ENCODE measurements around the gene CACNA2D4.

The CACNA2D4 gene

DNA sequence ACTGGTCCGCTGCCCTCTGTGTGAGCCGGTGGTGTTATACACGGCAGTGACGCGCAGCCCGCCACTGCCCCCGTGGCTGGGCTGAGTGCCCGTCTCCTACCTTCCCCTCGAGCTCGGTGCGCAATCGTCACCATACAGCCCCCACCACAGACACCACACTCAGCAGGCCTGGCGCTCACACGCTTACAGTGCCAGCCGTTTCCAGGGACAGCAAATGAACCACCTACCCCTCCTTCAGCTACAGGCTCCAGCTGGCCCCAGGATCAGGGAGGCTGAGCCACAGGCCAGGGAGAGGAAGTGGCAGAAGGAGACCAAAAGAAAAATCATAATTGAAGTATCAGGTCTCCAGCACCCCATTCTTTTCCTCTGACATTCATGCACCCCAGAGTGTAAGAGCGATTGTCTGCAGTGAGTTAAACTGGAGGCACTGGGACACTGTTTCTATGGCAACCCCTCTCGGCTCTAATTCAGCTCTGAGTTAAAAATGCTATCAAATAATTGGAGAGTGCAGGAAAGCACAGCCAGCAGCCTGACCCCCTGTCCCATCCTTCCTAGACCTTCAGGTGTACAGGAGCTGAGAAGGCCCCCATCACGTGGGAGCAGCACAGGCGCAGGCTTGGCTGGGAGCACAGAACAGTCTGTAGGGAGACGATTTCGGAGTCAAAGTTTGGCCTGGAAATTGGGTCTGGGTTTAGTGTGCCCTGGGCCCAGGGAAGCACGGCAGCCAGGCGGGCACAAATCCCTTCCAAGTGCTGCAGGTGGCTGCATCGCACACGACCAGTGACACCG lies 80.1 kb downstream of the CACNA2D4 start:
- no peak overlapping the region for H3K27ac ChIP-seq (ENCODE audit: low read length)
- H3F3A ChIP-seq (ENCODE audit: insufficient read depth, low read length): no peaks in the 10 kb centered on the region
- no peak overlapping the region for H3K4me3 ChIP-seq (ENCODE audit: low read length)
- no peaks in the 10 kb centered on the region for H3K79me2 ChIP-seq (ENCODE audit: low read length)
- peak overlapping the region; percentile 28; the same call in 1 of the 2 replicates for H3K4me2 ChIP-seq (ENCODE audit: low read depth, low read length)
- peaks cover 94% of the 10 kb centered on the region for H3K27me3 ChIP-seq (replicated peaks; ENCODE audit: insufficient read depth, low read length)
- H3K4me1 ChIP-seq (ENCODE audit: low read length): no peaks in the 10 kb centered on the region
- no peaks in the 10 kb centered on the region for H3K36me3 ChIP-seq (replicated peaks; ENCODE audit: insufficient read depth, low read length)
- no peaks in the 10 kb centered on the region for H3K9me2 ChIP-seq (replicated peaks; ENCODE audit: insufficient read depth, low read length)
- H4K20me1 ChIP-seq (ENCODE audit: insufficient read depth, low read length): no peaks in the 10 kb centered on the region
- no peak for DNase-seq
- TF ChIP-seq, protein P1, sequence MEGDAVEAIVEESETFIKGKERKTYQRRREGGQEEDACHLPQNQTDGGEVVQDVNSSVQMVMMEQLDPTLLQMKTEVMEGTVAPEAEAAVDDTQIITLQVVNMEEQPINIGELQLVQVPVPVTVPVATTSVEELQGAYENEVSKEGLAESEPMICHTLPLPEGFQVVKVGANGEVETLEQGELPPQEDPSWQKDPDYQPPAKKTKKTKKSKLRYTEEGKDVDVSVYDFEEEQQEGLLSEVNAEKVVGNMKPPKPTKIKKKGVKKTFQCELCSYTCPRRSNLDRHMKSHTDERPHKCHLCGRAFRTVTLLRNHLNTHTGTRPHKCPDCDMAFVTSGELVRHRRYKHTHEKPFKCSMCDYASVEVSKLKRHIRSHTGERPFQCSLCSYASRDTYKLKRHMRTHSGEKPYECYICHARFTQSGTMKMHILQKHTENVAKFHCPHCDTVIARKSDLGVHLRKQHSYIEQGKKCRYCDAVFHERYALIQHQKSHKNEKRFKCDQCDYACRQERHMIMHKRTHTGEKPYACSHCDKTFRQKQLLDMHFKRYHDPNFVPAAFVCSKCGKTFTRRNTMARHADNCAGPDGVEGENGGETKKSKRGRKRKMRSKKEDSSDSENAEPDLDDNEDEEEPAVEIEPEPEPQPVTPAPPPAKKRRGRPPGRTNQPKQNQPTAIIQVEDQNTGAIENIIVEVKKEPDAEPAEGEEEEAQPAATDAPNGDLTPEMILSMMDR (IDR thresholded peaks at IDR 0.05; ENCODE audit: low read length): no peak
- TF ChIP-seq EZH2phosphoT487 (IDR thresholded peaks at IDR 0.05; ENCODE audit: low read length): no peak
- TF ChIP-seq EZH2 (optimal IDR thresholded peaks at IDR 0.05; ENCODE audit: low read depth, low read length): no peak
- no peak overlapping the region for H3K9ac ChIP-seq (ENCODE audit: low read length)
- no peaks in the 10 kb centered on the region for H3K9me3 ChIP-seq (replicated peaks; ENCODE audit: insufficient read depth, low read length)
- H2AFZ ChIP-seq (ENCODE audit: low read length): no peak overlapping the region

DNA sequence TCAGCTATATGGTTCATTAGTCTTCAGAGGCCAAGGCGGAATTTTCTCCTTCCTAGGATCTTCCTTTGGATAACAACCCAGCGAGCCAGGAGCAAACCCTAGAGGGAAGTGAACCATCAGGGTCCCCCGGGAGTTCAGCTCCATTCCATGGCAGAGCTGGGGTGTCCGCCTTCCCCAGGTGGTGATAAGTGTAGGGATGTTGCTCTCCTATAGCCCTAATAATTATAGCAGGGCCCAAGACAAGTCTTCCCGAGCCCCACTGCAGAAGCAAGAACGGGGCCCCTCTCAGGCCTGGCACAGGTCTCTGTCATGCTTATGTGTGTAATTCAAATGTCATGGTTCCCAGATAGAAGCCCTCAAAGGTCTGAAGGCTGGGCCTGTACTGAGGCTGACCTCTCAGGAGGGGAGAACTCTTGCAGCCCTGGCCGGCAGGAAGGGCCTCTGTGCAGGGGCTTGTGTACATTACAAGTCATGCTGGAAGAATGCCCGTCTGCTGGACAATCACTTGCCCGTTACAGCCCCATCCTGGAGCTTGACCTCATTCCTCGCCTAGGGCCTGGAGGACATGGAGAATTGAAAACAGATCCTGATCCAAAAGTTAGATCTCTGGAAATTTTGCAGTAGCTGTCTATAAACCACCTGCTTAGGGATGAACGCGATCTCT lies 80.8 kb downstream of the CACNA2D4 start:
- no peaks in the 10 kb centered on the region for H3K9me2 ChIP-seq (replicated peaks; ENCODE audit: insufficient read depth, low read length)
- no peaks in the 10 kb centered on the region for H3K79me2 ChIP-seq (ENCODE audit: low read length)
- peaks cover 94% of the 10 kb centered on the region for H3K27me3 ChIP-seq (replicated peaks; ENCODE audit: insufficient read depth, low read length)
- H3K4me3 ChIP-seq (ENCODE audit: low read length): no peak overlapping the region
- H3K36me3 ChIP-seq (replicated peaks; ENCODE audit: insufficient read depth, low read length): no peaks in the 10 kb centered on the region
- H3K9ac ChIP-seq (ENCODE audit: low read length): no peak overlapping the region
- no peaks in the 10 kb centered on the region for H3K9me3 ChIP-seq (replicated peaks; ENCODE audit: insufficient read depth, low read length)
- no peaks in the 10 kb centered on the region for H3F3A ChIP-seq (ENCODE audit: insufficient read depth, low read length)
- TF ChIP-seq EZH2 (optimal IDR thresholded peaks at IDR 0.05; ENCODE audit: low read depth, low read length) (no peak), EZH2phosphoT487 (IDR thresholded peaks at IDR 0.05; ENCODE audit: low read length) (no peak)
- TF ChIP-seq, protein P1 (IDR thresholded peaks at IDR 0.05; ENCODE audit: low read length): no peak
- H2AFZ ChIP-seq (ENCODE audit: low read length): no peak overlapping the region
- H3K4me2 ChIP-seq (ENCODE audit: low read depth, low read length): no peak overlapping the region
- no peak overlapping the region for H3K27ac ChIP-seq (ENCODE audit: low read length)
- no peaks in the 10 kb centered on the region for H4K20me1 ChIP-seq (ENCODE audit: insufficient read depth, low read length)
- H3K4me1 ChIP-seq (ENCODE audit: low read length): no peaks in the 10 kb centered on the region
- DNase-seq: no peak

DNA sequence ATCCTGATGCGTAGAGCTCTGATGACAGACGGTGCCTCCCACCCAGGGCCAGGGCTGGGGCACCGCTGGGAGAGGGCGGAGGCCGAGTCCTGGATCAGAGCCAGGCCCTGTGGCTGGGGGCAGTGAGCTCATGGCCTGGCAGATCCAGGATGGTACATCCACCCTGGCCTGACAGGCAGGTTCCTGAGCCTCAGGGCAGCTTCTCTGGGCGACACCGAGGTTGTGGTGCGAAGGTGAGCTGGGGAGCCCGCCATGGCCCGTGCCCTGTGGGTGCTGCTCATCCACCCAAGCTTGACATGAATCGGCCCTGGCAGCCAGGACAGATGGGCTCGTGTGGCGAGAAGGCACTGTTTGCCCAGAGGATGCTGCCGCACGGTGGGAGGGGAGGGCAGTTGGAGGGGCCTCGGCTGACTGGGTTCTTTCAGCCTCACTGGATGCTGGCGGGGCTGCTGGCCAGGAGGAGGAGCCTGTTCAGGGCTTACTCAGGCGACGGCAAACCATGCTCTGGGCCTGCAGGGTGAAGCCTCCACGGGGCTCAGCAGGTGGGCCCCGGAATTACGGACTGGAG lies 81.5 kb downstream of the CACNA2D4 start:
- H3K9ac ChIP-seq (ENCODE audit: low read length): no peak overlapping the region
- no peaks in the 10 kb centered on the region for H4K20me1 ChIP-seq (ENCODE audit: insufficient read depth, low read length)
- no peak overlapping the region for H3K4me2 ChIP-seq (ENCODE audit: low read depth, low read length)
- H3K27ac ChIP-seq (ENCODE audit: low read length): no peak overlapping the region
- no peaks in the 10 kb centered on the region for H3K36me3 ChIP-seq (replicated peaks; ENCODE audit: insufficient read depth, low read length)
- no peaks in the 10 kb centered on the region for H3K4me1 ChIP-seq (ENCODE audit: low read length)
- peaks cover 96% of the 10 kb centered on the region for H3K27me3 ChIP-seq (replicated peaks; ENCODE audit: insufficient read depth, low read length)
- TF ChIP-seq EZH2 (optimal IDR thresholded peaks at IDR 0.05; ENCODE audit: low read depth, low read length): no peak
- TF ChIP-seq, protein P1 (IDR thresholded peaks at IDR 0.05; ENCODE audit: low read length): no peak
- TF ChIP-seq EZH2phosphoT487 (IDR thresholded peaks at IDR 0.05; ENCODE audit: low read length): no peak
- no peaks in the 10 kb centered on the region for H3F3A ChIP-seq (ENCODE audit: insufficient read depth, low read length)
- no peaks in the 10 kb centered on the region for H3K79me2 ChIP-seq (ENCODE audit: low read length)
- DNase-seq: no peak
- no peak overlapping the region for H3K4me3 ChIP-seq (ENCODE audit: low read length)
- no peaks in the 10 kb centered on the region for H3K9me3 ChIP-seq (replicated peaks; ENCODE audit: insufficient read depth, low read length)
- H2AFZ ChIP-seq (ENCODE audit: low read length): no peak overlapping the region
- no peaks in the 10 kb centered on the region for H3K9me2 ChIP-seq (replicated peaks; ENCODE audit: insufficient read depth, low read length)
